WTC11 (cell line): ENCODE measurements around the gene NEDD1. TPM values are rescaled to one million over a fixed set of nuclear protein-coding genes. Genes with fewer than 3 reads are reported as not detected.

Experiments
- ATAC-seq: fragments of 200-7000 bp; cut with Tn5 transposase; 2 replicates; pipeline ENCODE4 v1.10.0; 2021; ENCODE audit warnings: mild to moderate bottlenecking, moderate library complexity
- CTCF ChIA-PET: fragments of 300-600 bp; sonication (Branson Sonifier 250); formaldehyde crosslinking; loops from one replicate; lab custom pipeline; 2021; ENCODE audit warnings: antibody characterized with exemption; lab: Charles Lee
- POLR2A ChIA-PET: fragments of 350-600 bp; sonication (Branson Sonifier 250); formaldehyde crosslinking; loops from one replicate; lab custom pipeline; 2021; ENCODE audit warnings: antibody characterized with exemption; lab: Charles Lee
- DNase-seq: peaks from one replicate; pipeline ENCODE4 v3.0.0; 2021; ENCODE audit warnings: low spot score
- H3K27ac Mint-ChIP-seq: 2 replicates; pipeline ENCODE4 v1.8.0; 2021; ENCODE audit warnings: mixed read lengths
- H3K27me3 Mint-ChIP-seq: 2 replicates; pipeline ENCODE4 v1.8.0; 2021; ENCODE audit warnings: low read depth, mild to moderate bottlenecking, moderate library complexity, mixed read lengths
- H3K36me3 Mint-ChIP-seq: 2 replicates; pipeline ENCODE4 v1.8.0; 2021; ENCODE audit warnings: mixed read lengths
- H3K4me1 Mint-ChIP-seq: 2 replicates; pipeline ENCODE4 v1.8.0; 2022; ENCODE audit warnings: mixed read lengths
- H3K4me3 Mint-ChIP-seq: 2 replicates; pipeline ENCODE4 v1.8.0; 2021; ENCODE audit warnings: mild to moderate bottlenecking, moderate library complexity, mixed read lengths
- H3K9me3 Mint-ChIP-seq: 2 replicates; pipeline ENCODE4 v1.8.0; 2021; ENCODE audit warnings: mixed read lengths
- CBFB ChIP-seq: sonication (generic); formaldehyde crosslinking; IDR thresholded peaks from 2 replicates; pipeline ENCODE4 v1.8.1; 2022; ENCODE audit warnings: mild to moderate bottlenecking, low read depth, missing genetic modification reagents
- ESRRA ChIP-seq: sonication (generic); formaldehyde crosslinking; IDR thresholded peaks from 2 replicates; pipeline ENCODE4 v1.8.1; 2022; ENCODE audit warnings: mild to moderate bottlenecking, missing genetic modification reagents, borderline replicate concordance
- GRHL2 ChIP-seq: fragments of 250-450 bp; sonication (Bioruptor Pico); IDR thresholded peaks from 2 replicates; pipeline ENCODE4 v1.8.0; 2022; ENCODE audit warnings: mild to moderate bottlenecking, moderate library complexity; ENCODE audit not compliant: insufficient replicate concordance, severe bottlenecking
- IRF2 ChIP-seq: sonication (generic); formaldehyde crosslinking; IDR thresholded peaks from 2 replicates; pipeline ENCODE4 v1.8.0; 2022; ENCODE audit warnings: low read depth, missing genetic modification reagents, borderline replicate concordance
- NFATC4 ChIP-seq: fragments of 250-450 bp; sonication (Bioruptor Pico); IDR thresholded peaks from 2 replicates; pipeline ENCODE4 v1.9.0; 2021; ENCODE audit warnings: mild to moderate bottlenecking
- NFE2L1 ChIP-seq: sonication (generic); formaldehyde crosslinking; IDR thresholded peaks from 2 replicates; pipeline ENCODE4 v1.8.1; 2023; ENCODE audit warnings: missing genetic modification reagents
- RELA ChIP-seq: sonication (generic); formaldehyde crosslinking; IDR thresholded peaks from 2 replicates; pipeline ENCODE4 v1.8.1; 2022; ENCODE audit warnings: missing genetic modification reagents, mild to moderate bottlenecking, borderline replicate concordance
- SP1 ChIP-seq: sonication (generic); formaldehyde crosslinking; conservative IDR thresholded peaks from 2 replicates; pipeline ENCODE4 v1.8.1; 2022; ENCODE audit warnings: missing genetic modification reagents
- TEAD4 ChIP-seq: sonication (generic); formaldehyde crosslinking; IDR thresholded peaks from 2 replicates; pipeline ENCODE4 v1.8.0; 2022; ENCODE audit warnings: mild to moderate bottlenecking, missing genetic modification reagents
- ZBTB21 ChIP-seq: sonication (generic); formaldehyde crosslinking; IDR thresholded peaks from 2 replicates; pipeline ENCODE4 v1.8.1; 2023; ENCODE audit warnings: mild to moderate bottlenecking, missing genetic modification reagents, borderline replicate concordance
- ZNF121 ChIP-seq: sonication (generic); formaldehyde crosslinking; IDR thresholded peaks from 2 replicates; pipeline ENCODE4 v1.8.0; 2023; ENCODE audit warnings: missing genetic modification reagents
- ZNF219 ChIP-seq: sonication (generic); formaldehyde crosslinking; IDR thresholded peaks from 2 replicates; pipeline ENCODE4 v1.8.0; 2023; ENCODE audit warnings: missing genetic modification reagents, mild to moderate bottlenecking, borderline replicate concordance
- ZNF317 ChIP-seq: sonication (generic); formaldehyde crosslinking; IDR thresholded peaks from 2 replicates; pipeline ENCODE4 v1.8.1; 2023; ENCODE audit warnings: low read depth, mild to moderate bottlenecking, moderate library complexity, missing genetic modification reagents, borderline replicate concordance
- ZNF396 ChIP-seq: fragments of 250-450 bp; sonication (Bioruptor Pico); IDR thresholded peaks from 2 replicates; pipeline ENCODE4 v1.8.0; 2021; ENCODE audit warnings: mild to moderate bottlenecking, moderate library complexity, borderline replicate concordance
- ZNF423 ChIP-seq: fragments of 250-450 bp; sonication (Bioruptor Pico); IDR thresholded peaks from 2 replicates; pipeline ENCODE4 v2.1.2; 2022; ENCODE audit warnings: mild to moderate bottlenecking, moderate library complexity
- total RNA-seq: library from RNA; stranded (reverse); gene quantifications from 3 replicates; pipeline ENCODE4 v1.2.3, GENCODE V29; 2021
- TF ChIP-seq, protein P1 (sequence below): sonication (generic); formaldehyde crosslinking; IDR thresholded peaks from 2 replicates; pipeline ENCODE4 v1.8.0; 2022; ENCODE audit warnings: mild to moderate bottlenecking, missing genetic modification reagents
- TF ChIP-seq, protein P2 (sequence below): fragments of 250-450 bp; sonication (Bioruptor Pico); IDR thresholded peaks from 2 replicates; pipeline ENCODE4 v1.9.0; 2021; ENCODE audit warnings: mild to moderate bottlenecking, borderline replicate concordance
- TF ChIP-seq, protein P3 (sequence below): fragments of 250-450 bp; sonication (Bioruptor Pico); IDR thresholded peaks from 2 replicates; pipeline ENCODE4 v2.1.2; 2022; ENCODE audit warnings: mild to moderate bottlenecking, moderate library complexity
- TF ChIP-seq, protein P4 (sequence below): sonication (generic); formaldehyde crosslinking; IDR thresholded peaks from 2 replicates; pipeline ENCODE4 v1.8.0; 2022; ENCODE audit warnings: missing genetic modification reagents
- TF ChIP-seq, protein P5 (sequence below): fragments of 250-450 bp; sonication (Bioruptor Pico); IDR thresholded peaks from 2 replicates; pipeline ENCODE4 v1.9.0; 2021; ENCODE audit warnings: moderate library complexity, mild to moderate bottlenecking, inconsistent platforms, borderline replicate concordance
- TF ChIP-seq, protein P6 (sequence below): sonication (generic); formaldehyde crosslinking; IDR thresholded peaks from 2 replicates; pipeline ENCODE4 v1.8.0; 2023; ENCODE audit warnings: mild to moderate bottlenecking, missing genetic modification reagents
- TF ChIP-seq, protein P7 (sequence below): sonication (generic); formaldehyde crosslinking; IDR thresholded peaks from 2 replicates; pipeline ENCODE4 v1.8.1; 2022; ENCODE audit warnings: low read depth, mild to moderate bottlenecking, moderate library complexity, missing genetic modification reagents, borderline replicate concordance

NEDD1 gene
- total RNA-seq, 1 experiment from 2014 or later: 29.3 TPM

DNA sequence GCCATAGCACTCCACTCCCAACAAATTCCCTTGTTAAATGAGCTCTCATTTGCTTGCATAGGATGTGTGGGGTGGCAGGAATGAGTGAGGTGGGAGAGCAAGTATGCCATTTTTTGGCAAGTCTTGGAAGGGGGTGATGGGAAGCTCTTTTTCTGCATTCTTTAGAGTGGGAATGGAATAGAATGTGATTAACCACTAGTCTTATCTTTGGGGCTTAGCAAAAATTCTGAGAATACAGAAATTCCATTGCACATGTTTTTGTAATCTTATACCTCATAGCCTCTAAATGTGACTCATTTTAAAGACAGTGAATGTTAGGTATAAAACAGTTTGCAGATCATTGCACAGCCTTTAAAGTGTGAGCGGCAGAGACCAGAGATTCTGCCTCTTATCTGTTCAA is 28.4 kb upstream of the NEDD1 start:
- H3K9me3 Mint-ChIP-seq: peaks cover 9% of the 10 kb centered on the region
- TF ChIP-seq, protein P1, sequence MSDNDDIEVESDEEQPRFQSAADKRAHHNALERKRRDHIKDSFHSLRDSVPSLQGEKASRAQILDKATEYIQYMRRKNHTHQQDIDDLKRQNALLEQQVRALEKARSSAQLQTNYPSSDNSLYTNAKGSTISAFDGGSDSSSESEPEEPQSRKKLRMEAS (CRISPR knock-in tag): no peak
- TF ChIP-seq TEAD4 (CRISPR knock-in tag): no peak
- TF ChIP-seq, protein P2, sequence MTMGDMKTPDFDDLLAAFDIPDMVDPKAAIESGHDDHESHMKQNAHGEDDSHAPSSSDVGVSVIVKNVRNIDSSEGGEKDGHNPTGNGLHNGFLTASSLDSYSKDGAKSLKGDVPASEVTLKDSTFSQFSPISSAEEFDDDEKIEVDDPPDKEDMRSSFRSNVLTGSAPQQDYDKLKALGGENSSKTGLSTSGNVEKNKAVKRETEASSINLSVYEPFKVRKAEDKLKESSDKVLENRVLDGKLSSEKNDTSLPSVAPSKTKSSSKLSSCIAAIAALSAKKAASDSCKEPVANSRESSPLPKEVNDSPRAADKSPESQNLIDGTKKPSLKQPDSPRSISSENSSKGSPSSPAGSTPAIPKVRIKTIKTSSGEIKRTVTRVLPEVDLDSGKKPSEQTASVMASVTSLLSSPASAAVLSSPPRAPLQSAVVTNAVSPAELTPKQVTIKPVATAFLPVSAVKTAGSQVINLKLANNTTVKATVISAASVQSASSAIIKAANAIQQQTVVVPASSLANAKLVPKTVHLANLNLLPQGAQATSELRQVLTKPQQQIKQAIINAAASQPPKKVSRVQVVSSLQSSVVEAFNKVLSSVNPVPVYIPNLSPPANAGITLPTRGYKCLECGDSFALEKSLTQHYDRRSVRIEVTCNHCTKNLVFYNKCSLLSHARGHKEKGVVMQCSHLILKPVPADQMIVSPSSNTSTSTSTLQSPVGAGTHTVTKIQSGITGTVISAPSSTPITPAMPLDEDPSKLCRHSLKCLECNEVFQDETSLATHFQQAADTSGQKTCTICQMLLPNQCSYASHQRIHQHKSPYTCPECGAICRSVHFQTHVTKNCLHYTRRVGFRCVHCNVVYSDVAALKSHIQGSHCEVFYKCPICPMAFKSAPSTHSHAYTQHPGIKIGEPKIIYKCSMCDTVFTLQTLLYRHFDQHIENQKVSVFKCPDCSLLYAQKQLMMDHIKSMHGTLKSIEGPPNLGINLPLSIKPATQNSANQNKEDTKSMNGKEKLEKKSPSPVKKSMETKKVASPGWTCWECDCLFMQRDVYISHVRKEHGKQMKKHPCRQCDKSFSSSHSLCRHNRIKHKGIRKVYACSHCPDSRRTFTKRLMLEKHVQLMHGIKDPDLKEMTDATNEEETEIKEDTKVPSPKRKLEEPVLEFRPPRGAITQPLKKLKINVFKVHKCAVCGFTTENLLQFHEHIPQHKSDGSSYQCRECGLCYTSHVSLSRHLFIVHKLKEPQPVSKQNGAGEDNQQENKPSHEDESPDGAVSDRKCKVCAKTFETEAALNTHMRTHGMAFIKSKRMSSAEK: no peak
- TF ChIP-seq CBFB (CRISPR knock-in tag): no peak
- no peak for TF ChIP-seq NFE2L1
- TF ChIP-seq, protein P3, sequence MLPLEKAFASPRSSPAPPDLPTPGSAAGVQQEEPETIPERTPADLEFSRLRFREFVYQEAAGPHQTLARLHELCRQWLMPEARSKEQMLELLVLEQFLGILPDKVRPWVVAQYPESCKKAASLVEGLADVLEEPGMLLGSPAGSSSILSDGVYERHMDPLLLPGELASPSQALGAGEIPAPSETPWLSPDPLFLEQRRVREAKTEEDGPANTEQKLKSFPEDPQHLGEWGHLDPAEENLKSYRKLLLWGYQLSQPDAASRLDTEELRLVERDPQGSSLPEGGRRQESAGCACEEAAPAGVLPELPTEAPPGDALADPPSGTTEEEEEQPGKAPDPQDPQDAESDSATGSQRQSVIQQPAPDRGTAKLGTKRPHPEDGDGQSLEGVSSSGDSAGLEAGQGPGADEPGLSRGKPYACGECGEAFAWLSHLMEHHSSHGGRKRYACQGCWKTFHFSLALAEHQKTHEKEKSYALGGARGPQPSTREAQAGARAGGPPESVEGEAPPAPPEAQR: no peak
- no peak for TF ChIP-seq GRHL2 (CRISPR knock-in tag)
- no peak for TF ChIP-seq RELA (CRISPR knock-in tag)
- TF ChIP-seq, protein P4, sequence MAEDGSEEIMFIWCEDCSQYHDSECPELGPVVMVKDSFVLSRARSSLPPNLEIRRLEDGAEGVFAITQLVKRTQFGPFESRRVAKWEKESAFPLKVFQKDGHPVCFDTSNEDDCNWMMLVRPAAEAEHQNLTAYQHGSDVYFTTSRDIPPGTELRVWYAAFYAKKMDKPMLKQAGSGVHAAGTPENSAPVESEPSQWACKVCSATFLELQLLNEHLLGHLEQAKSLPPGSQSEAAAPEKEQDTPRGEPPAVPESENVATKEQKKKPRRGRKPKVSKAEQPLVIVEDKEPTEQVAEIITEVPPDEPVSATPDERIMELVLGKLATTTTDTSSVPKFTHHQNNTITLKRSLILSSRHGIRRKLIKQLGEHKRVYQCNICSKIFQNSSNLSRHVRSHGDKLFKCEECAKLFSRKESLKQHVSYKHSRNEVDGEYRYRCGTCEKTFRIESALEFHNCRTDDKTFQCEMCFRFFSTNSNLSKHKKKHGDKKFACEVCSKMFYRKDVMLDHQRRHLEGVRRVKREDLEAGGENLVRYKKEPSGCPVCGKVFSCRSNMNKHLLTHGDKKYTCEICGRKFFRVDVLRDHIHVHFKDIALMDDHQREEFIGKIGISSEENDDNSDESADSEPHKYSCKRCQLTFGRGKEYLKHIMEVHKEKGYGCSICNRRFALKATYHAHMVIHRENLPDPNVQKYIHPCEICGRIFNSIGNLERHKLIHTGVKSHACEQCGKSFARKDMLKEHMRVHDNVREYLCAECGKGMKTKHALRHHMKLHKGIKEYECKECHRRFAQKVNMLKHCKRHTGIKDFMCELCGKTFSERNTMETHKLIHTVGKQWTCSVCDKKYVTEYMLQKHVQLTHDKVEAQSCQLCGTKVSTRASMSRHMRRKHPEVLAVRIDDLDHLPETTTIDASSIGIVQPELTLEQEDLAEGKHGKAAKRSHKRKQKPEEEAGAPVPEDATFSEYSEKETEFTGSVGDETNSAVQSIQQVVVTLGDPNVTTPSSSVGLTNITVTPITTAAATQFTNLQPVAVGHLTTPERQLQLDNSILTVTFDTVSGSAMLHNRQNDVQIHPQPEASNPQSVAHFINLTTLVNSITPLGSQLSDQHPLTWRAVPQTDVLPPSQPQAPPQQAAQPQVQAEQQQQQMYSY (CRISPR knock-in tag): no peak
- TF ChIP-seq ZNF396 (CRISPR knock-in tag): no peak
- TF ChIP-seq ZNF219: no peak
- TF ChIP-seq SP1 (CRISPR knock-in tag): no peak
- no peak for TF ChIP-seq ZNF317 (CRISPR knock-in tag)
- TF ChIP-seq ZBTB21 (CRISPR knock-in tag): no peak

DNA sequence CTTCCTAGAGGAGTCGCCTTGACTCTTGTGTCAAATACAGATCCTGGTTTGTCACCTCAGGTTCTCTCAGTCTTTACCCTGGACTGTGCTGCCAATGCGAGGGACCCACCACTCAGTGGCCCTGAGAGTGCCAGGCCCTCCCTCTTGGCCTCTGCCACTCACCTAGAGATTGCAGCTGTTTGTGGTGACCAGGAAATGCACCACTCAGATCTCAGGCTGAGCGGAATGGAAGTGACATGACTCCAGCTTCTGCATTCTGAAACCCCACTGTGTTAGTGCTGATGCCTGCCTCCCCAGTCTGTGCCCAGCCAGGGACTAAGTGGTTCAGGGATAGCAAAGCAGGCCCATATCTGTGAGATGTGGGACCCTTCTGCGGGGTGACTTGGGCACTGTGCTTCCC is 27.8 kb upstream of the NEDD1 start:
- no peaks in the 10 kb centered on the region for H3K4me1 Mint-ChIP-seq
- H3K27me3 Mint-ChIP-seq: no peaks in the 10 kb centered on the region
- no peak for TF ChIP-seq RELA (CRISPR knock-in tag)
- no peak for TF ChIP-seq ESRRA (CRISPR knock-in tag)
- TF ChIP-seq, protein P5, sequence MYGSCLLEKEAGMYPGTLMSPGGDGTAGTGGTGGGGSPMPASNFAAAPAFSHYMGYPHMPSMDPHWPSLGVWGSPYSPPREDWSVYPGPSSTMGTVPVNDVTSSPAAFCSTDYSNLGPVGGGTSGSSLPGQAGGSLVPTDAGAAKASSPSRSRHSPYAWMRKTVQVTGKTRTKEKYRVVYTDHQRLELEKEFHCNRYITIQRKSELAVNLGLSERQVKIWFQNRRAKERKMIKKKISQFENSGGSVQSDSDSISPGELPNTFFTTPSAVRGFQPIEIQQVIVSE (CRISPR knock-in tag): no peak
- TF ChIP-seq IRF2 (CRISPR knock-in tag): no peak
- TF ChIP-seq, protein P6, sequence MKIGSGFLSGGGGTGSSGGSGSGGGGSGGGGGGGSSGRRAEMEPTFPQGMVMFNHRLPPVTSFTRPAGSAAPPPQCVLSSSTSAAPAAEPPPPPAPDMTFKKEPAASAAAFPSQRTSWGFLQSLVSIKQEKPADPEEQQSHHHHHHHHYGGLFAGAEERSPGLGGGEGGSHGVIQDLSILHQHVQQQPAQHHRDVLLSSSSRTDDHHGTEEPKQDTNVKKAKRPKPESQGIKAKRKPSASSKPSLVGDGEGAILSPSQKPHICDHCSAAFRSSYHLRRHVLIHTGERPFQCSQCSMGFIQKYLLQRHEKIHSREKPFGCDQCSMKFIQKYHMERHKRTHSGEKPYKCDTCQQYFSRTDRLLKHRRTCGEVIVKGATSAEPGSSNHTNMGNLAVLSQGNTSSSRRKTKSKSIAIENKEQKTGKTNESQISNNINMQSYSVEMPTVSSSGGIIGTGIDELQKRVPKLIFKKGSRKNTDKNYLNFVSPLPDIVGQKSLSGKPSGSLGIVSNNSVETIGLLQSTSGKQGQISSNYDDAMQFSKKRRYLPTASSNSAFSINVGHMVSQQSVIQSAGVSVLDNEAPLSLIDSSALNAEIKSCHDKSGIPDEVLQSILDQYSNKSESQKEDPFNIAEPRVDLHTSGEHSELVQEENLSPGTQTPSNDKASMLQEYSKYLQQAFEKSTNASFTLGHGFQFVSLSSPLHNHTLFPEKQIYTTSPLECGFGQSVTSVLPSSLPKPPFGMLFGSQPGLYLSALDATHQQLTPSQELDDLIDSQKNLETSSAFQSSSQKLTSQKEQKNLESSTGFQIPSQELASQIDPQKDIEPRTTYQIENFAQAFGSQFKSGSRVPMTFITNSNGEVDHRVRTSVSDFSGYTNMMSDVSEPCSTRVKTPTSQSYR (CRISPR knock-in tag): no peak
- TF ChIP-seq ZNF121 (CRISPR knock-in tag): no peak
- TF ChIP-seq NFATC4 (CRISPR knock-in tag): no peak
- no peak for TF ChIP-seq ZNF423 (CRISPR knock-in tag)
- no peak for TF ChIP-seq ZNF219
- TF ChIP-seq, protein P7, sequence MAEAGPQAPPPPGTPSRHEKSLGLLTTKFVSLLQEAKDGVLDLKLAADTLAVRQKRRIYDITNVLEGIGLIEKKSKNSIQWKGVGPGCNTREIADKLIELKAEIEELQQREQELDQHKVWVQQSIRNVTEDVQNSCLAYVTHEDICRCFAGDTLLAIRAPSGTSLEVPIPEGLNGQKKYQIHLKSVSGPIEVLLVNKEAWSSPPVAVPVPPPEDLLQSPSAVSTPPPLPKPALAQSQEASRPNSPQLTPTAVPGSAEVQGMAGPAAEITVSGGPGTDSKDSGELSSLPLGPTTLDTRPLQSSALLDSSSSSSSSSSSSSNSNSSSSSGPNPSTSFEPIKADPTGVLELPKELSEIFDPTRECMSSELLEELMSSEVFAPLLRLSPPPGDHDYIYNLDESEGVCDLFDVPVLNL (CRISPR knock-in tag): no peak

More for the DNA sequence above, 28.4 kb upstream of the NEDD1 start:
- H3K27me3 Mint-ChIP-seq: no peaks in the 10 kb centered on the region
- POLR2A ChIA-PET: no interaction called here
- H3K4me3 Mint-ChIP-seq: no peak overlapping the region
- ATAC-seq (no peak), DNase-seq (no peak)
- H3K36me3 Mint-ChIP-seq: no peaks in the 10 kb centered on the region
- CTCF ChIA-PET: no interaction called here
- H3K4me1 Mint-ChIP-seq: no peaks in the 10 kb centered on the region
- H3K27ac Mint-ChIP-seq: no peak overlapping the region

More for the DNA sequence above, 27.8 kb upstream of the NEDD1 start:
- Mint-ChIP-seq H3K36me3 (no peaks in the 10 kb centered on the region), H3K9me3 (peaks cover 9% of the 10 kb centered on the region), H3K27ac (no peak overlapping the region), H3K4me3 (no peak overlapping the region)
- POLR2A ChIA-PET: no interaction called here
- ATAC-seq (no peak), DNase-seq (no peak)
- CTCF ChIA-PET: no interaction called here
